Endothelial cell of umbilical vein (primary cell): ENCODE data around the gene TBC1D8. TPM values are rescaled to one million over a fixed set of nuclear protein-coding genes. Genes with fewer than 3 reads are reported as not detected.

Experiments
- BruUV-seq: library from RNA; stranded (reverse); fragments of 400-500 nt; replicated peaks from 2 replicates; lab custom pipeline; 2021; lab: Mats Ljungman, UMichigan
- CTCF ChIA-PET: fragments of 300-600, 350-600 bp; sonication (Branson Sonifier 250); formaldehyde crosslinking; loops from one replicate; lab custom pipeline; 2021; ENCODE audit warnings: antibody characterized with exemption, inconsistent platforms; lab: Charles Lee
- POLR2A ChIA-PET: fragments of 300-600, 350-600 bp; sonication (Branson Sonifier 250); formaldehyde crosslinking; loops from one replicate; lab custom pipeline; 2021; ENCODE audit warnings: antibody characterized with exemption, inconsistent platforms; lab: Charles Lee
- DNase-seq: peaks from one replicate; pipeline ENCODE4 v3.0.0-alpha.2; 2011; ENCODE audit warnings: low read depth, low spot score
- FAIRE-seq: peaks from 2 replicates; lab custom pipeline; 2011; peaks lifted over from hg19 to GRCh38; lab: Jason Lieb, UNC
- H2AFZ ChIP-seq: 2 replicates; pipeline ENCODE4 v1.6.0; 2012; ENCODE audit warnings: low read depth, low read length, control low read depth, inconsistent platforms
- H3K27ac ChIP-seq: 2 replicates; pipeline ENCODE4 v1.5.1; 2011; ENCODE audit warnings: low read depth, mild to moderate bottlenecking, control low read depth, low read length, moderate library complexity; ENCODE audit not compliant: insufficient read depth
- H3K27me3 ChIP-seq, 2 experiments: 2 replicates each; pipeline versions ENCODE4 v1.6.0 to v1.6.1; 2011; ENCODE audit warnings: low read length in 2 of 2, mixed read lengths in 1 of 2; ENCODE audit not compliant: control insufficient read depth in 2 of 2, insufficient read depth in 2 of 2
- H3K36me3 ChIP-seq, 2 experiments: 2 replicates in 1 of 2; 3 replicates in 1 of 2; pipeline ENCODE4 v1.5.1; 2011; ENCODE audit warnings: low read length in 2 of 2, mild to moderate bottlenecking in 1 of 2, moderate library complexity in 1 of 2; ENCODE audit not compliant: control insufficient read depth in 2 of 2, insufficient read depth in 2 of 2; ENCODE audit errors: extremely low read depth in 1 of 2
- H3K4me1 ChIP-seq: 3 replicates; pipeline ENCODE4 v1.5.1; 2011; ENCODE audit warnings: mild to moderate bottlenecking, low read length; ENCODE audit not compliant: control insufficient read depth, insufficient read depth; ENCODE audit errors: extremely low read depth
- H3K4me2 ChIP-seq: 2 replicates; pipeline ENCODE4 v1.6.1; 2011; ENCODE audit warnings: low read length, control low read depth, mixed read lengths; ENCODE audit not compliant: insufficient read depth
- H3K4me3 ChIP-seq, 3 experiments: fragments of 200-600 bp in 1 of 3; sonication (generic), shearing (Covaris generic) in 1 of 3; replicated peaks in 1 of 3; 2 replicates each; pipeline ENCODE4 v1.5.1; 2011 to 2016; ENCODE audit warnings: control low read depth in 3 of 3, low read length in 3 of 3, mild to moderate bottlenecking in 2 of 3, inconsistent platforms in 1 of 3, low read depth in 1 of 3, moderate library complexity in 1 of 3; ENCODE audit not compliant: insufficient read depth in 1 of 3
- H3K79me2 ChIP-seq: 2 replicates; pipeline ENCODE4 v1.6.0; 2012; ENCODE audit warnings: low read length, inconsistent platforms; ENCODE audit not compliant: control insufficient read depth, insufficient read depth
- H3K9ac ChIP-seq: replicated peaks from 2 replicates; pipeline ENCODE3; 2011; ENCODE audit warnings: low read length, control low read depth; ENCODE audit not compliant: insufficient read depth; ENCODE audit errors: extremely low read depth
- H3K9me1 ChIP-seq: replicated peaks from 3 replicates; pipeline ENCODE4 v1.6.0; 2011; ENCODE audit warnings: mild to moderate bottlenecking, low read length; ENCODE audit not compliant: control insufficient read depth, insufficient read depth; ENCODE audit errors: extremely low read depth
- H3K9me3 ChIP-seq: replicated peaks from 2 replicates; pipeline ENCODE4 v1.5.1; 2012; ENCODE audit warnings: low read length, inconsistent platforms; ENCODE audit not compliant: control insufficient read depth, insufficient read depth
- H4K20me1 ChIP-seq: replicated peaks from 2 replicates; pipeline ENCODE3; 2011; ENCODE audit warnings: mild to moderate bottlenecking, low read length; ENCODE audit not compliant: control insufficient read depth, insufficient read depth; ENCODE audit errors: extremely low read depth
- CTCF ChIP-seq, 2 donors: IDR thresholded peaks; 1 replicate in 1 of 2; 2 replicates in 1 of 2; pipeline ENCODE4 v1.5.1; 2011; ENCODE audit warnings: low read length in 2 of 2, mild to moderate bottlenecking in 2 of 2, moderate library complexity in 2 of 2, control low read depth in 1 of 2, inconsistent platforms in 1 of 2, low read depth in 1 of 2; ENCODE audit not compliant: insufficient read depth in 1 of 2; ENCODE audit errors: extremely low read depth in 1 of 2
- EZH2 ChIP-seq: IDR thresholded peaks from 2 replicates; pipeline ENCODE4 v1.6.1; 2012; ENCODE audit warnings: borderline replicate concordance, low read depth, mild to moderate bottlenecking, moderate library complexity, low read length, inconsistent platforms; ENCODE audit not compliant: severe bottlenecking
- FOS ChIP-seq: IDR thresholded peaks from 2 replicates; pipeline ENCODE4 v1.6.1; 2011; ENCODE audit warnings: mild to moderate bottlenecking, low read length, moderate library complexity, borderline replicate concordance; ENCODE audit not compliant: insufficient read depth
- GATA2 ChIP-seq: IDR thresholded peaks from 2 replicates; pipeline ENCODE4 v1.7.0; 2011; ENCODE audit warnings: low read depth, mild to moderate bottlenecking, moderate library complexity, mixed read lengths, low read length; ENCODE audit not compliant: insufficient read length, insufficient read depth
- JUN ChIP-seq: IDR thresholded peaks from 2 replicates; pipeline ENCODE4 v1.6.1; 2011; ENCODE audit warnings: borderline replicate concordance, low read depth; ENCODE audit not compliant: insufficient read length, insufficient read depth
- MAX ChIP-seq: IDR thresholded peaks from 2 replicates; pipeline ENCODE4 v1.6.1; 2011; ENCODE audit not compliant: insufficient read depth, insufficient read length
- MYC ChIP-seq: IDR thresholded peaks from one replicate; pipeline ENCODE4 v1.6.1; 2011; ENCODE audit warnings: mild to moderate bottlenecking, low read depth, low read length
- POLR2A ChIP-seq: IDR thresholded peaks from 2 replicates; pipeline ENCODE4 v1.6.1; 2012; ENCODE audit warnings: low read depth, mild to moderate bottlenecking, control low read depth, low read length
- POLR2AphosphoS5 ChIP-seq: IDR thresholded peaks from 2 replicates; pipeline ENCODE4 v1.6.1; 2012; ENCODE audit warnings: low read depth, mild to moderate bottlenecking, control low read depth, low read length, moderate library complexity; ENCODE audit not compliant: insufficient read depth
- dilution Hi-C: fragments of 300-500 bp; cut with MboI; formaldehyde crosslinking; loops from one replicate; pipeline ENCODE4 v1.15.0; 2019; ENCODE audit warnings: low sequenced_read_pairs; ENCODE audit not compliant: extremely low pct_ligation_motif_present
- intact Hi-C: fragments of 100-400 bp; cut with micrococcal nuclease; formaldehyde crosslinking; loops from one replicate; pipeline ENCODE4 v1.10.0; 2022
- polyA plus RNA-seq, 4 experiments: library from polyadenylated mRNA; depleted of rRNA in 3 of 4; stranded (reverse) in 3 of 4; unstranded in 1 of 4; fragments of >200 nt; gene quantifications; 2 replicates each; pipeline versions ENCODE4 v1.2.1 to v1.2.3, GENCODE V29; 2011 to 2012; ENCODE audit warnings: missing spikeins in 1 of 4
- total RNA-seq: library from RNA; stranded (reverse); gene quantifications from 2 replicates; pipeline ENCODE4 v1.2.3, GENCODE V29; 2021

TBC1D8 gene
- total and polyA plus RNA-seq, 2 donors (not counting 3 experiments of a cell fraction or from before 2014, with no cell fraction given) = 28.5 to 32.1 TPM

- no peaks in the 10 kb centered on the region for H3K9me1 ChIP-seq
- no peaks in the 10 kb centered on the region for H3K4me1 ChIP-seq
- no peak overlapping the region for H3K4me3 ChIP-seq
- H3K36me3 ChIP-seq = peaks cover 8 to 10% of the 10 kb centered on the region in 2 experiments
- H3K27ac ChIP-seq = no peak overlapping the region
- BruUV-seq = no TSS peak
- ChIA-PET CTCF (interaction anchor here (1.2 kb wide), 1 partner anchor 147 kb away, joined by 3 read pairs; no protein-coding TSS in a partner anchor), POLR2A (no interaction called here)
- no peaks in the 10 kb centered on the region for H3K27me3 ChIP-seq
- peaks cover 2% of the 10 kb centered on the region for H3K79me2 ChIP-seq
- H2AFZ ChIP-seq = no peak overlapping the region
- intact Hi-C loops (no loop called here), dilution Hi-C loops (loop anchor here (25.0 kb wide), 1 partner anchor 171 kb away; no protein-coding TSS in a partner anchor)
- TF ChIP-seq JUN = no peak
- no peak overlapping the region for H3K4me2 ChIP-seq
- FAIRE-seq = no peak
- DNase-seq = no peak
- H3K9ac ChIP-seq = no peak overlapping the region
- no peaks in the 10 kb centered on the region for H3K9me3 ChIP-seq
- no peaks in the 10 kb centered on the region for H4K20me1 ChIP-seq
Observed at GRCh38 chr2:101041413-101041812, 109.8 kb downstream of the TBC1D8 start.

GRCh38 chr2:101040761-101041160 is 110.4 kb downstream of the TBC1D8 start:
- H4K20me1 ChIP-seq = no peaks in the 10 kb centered on the region
- intact Hi-C loops (no loop called here), dilution Hi-C loops (loop anchor here (25.0 kb wide), 1 partner anchor 172 kb away; no protein-coding TSS in a partner anchor)
- BruUV-seq = no TSS peak
- ChIA-PET CTCF (interaction anchor here (1.5 kb wide), 1 partner anchor 148 kb away, joined by 4 read pairs; no protein-coding TSS in a partner anchor), POLR2A (no interaction called here)
- H3K27ac ChIP-seq = no peak overlapping the region
- no peaks in the 10 kb centered on the region for H3K4me1 ChIP-seq
- no peak for DNase-seq
- H3K9ac ChIP-seq = no peak overlapping the region
- no peak overlapping the region for H3K4me2 ChIP-seq
- TF ChIP-seq CTCF (IDR thresholded peaks at IDR 0.05; ENCODE audit: extremely low read depth in 1 of 2, insufficient read depth in 1 of 2, low read depth in 1 of 2, low read length in 2 of 2) (no peak), MYC (no peak), GATA2 (no peak), POLR2A (no peak), MAX (no peak), FOS (no peak), JUN (no peak), POLR2AphosphoS5 (no peak), EZH2 (no peak)
- FAIRE-seq = no peak
- H2AFZ ChIP-seq = no peak overlapping the region
- H3K79me2 ChIP-seq = peaks cover 2% of the 10 kb centered on the region
- peaks cover 10 to 13% of the 10 kb centered on the region in 2 experiments for H3K36me3 ChIP-seq
- H3K9me3 ChIP-seq = no peaks in the 10 kb centered on the region
- no peaks in the 10 kb centered on the region for H3K9me1 ChIP-seq
- no peaks in the 10 kb centered on the region for H3K27me3 ChIP-seq
- H3K4me3 ChIP-seq = no peak overlapping the region
